HEK293T (cell line): ENCODE data around the gene HOXA9.

Source experiments
- BHLHE40 ChIP-seq: fragments of 450-650 bp; IDR thresholded peaks from 2 replicates; pipeline ENCODE4 v1.6.1; 2016; ENCODE audit warnings: mild to moderate bottlenecking, moderate library complexity, borderline replicate concordance
- CTBP1 ChIP-seq: fragments of 450-650 bp; IDR thresholded peaks from 2 replicates; pipeline ENCODE4 v1.6.1; 2016; ENCODE audit warnings: borderline replicate concordance
- ELF4 ChIP-seq: fragments of 450-650 bp; IDR thresholded peaks from 2 replicates; pipeline ENCODE4 v1.6.1; 2017; ENCODE audit warnings: antibody characterized with exemption
- FOXK2 ChIP-seq: fragments of 450-650 bp; IDR thresholded peaks from 2 replicates; pipeline ENCODE4 v1.6.1; 2016; ENCODE audit warnings: mild to moderate bottlenecking
- FOXM1 ChIP-seq: fragments of 450-650 bp; IDR thresholded peaks from 2 replicates; pipeline ENCODE4 v1.6.1; 2017; ENCODE audit warnings: mild to moderate bottlenecking, borderline replicate concordance
- HDGF ChIP-seq: fragments of 450-650 bp; IDR thresholded peaks from 2 replicates; pipeline ENCODE4 v1.6.1; 2017; ENCODE audit warnings: antibody characterized with exemption, borderline replicate concordance
- L3MBTL2 ChIP-seq: fragments of 450-650 bp; conservative IDR thresholded peaks from 2 replicates; pipeline ENCODE4 v1.6.1; 2016; ENCODE audit warnings: mild to moderate bottlenecking
- LEF1 ChIP-seq: fragments of 450-650 bp; IDR thresholded peaks from 2 replicates; pipeline ENCODE4 v1.6.1; 2017; ENCODE audit warnings: mild to moderate bottlenecking, borderline replicate concordance
- NFRKB ChIP-seq: fragments of 450-650 bp; IDR thresholded peaks from 2 replicates; pipeline ENCODE4 v1.6.1; 2016; ENCODE audit warnings: mild to moderate bottlenecking, moderate library complexity
- PKNOX1 ChIP-seq: fragments of 450-650 bp; IDR thresholded peaks from 2 replicates; pipeline ENCODE4 v1.6.1; 2016
- SP1 ChIP-seq: fragments of 450-650 bp; IDR thresholded peaks from 2 replicates; pipeline ENCODE4 v1.6.1; 2017
- SUZ12 ChIP-seq: fragments of 450-650 bp; IDR thresholded peaks from 2 replicates; pipeline ENCODE4 v1.6.1; 2016; ENCODE audit warnings: mild to moderate bottlenecking
- TARDBP ChIP-seq: fragments of 450-650 bp; IDR thresholded peaks from 2 replicates; pipeline ENCODE4 v1.6.1; 2016
- ZNF384 ChIP-seq: fragments of 450-650 bp; IDR thresholded peaks from 2 replicates; pipeline ENCODE4 v1.6.1; 2016

GRCh38 chr7:27129729-27130539 is 35.4 kb downstream of the HOXA9 start:
- no peak for TF ChIP-seq HDGF
- TF ChIP-seq FOXM1 = 0 out of 2 replicates have a peak, but pooled peaks have one; percentile 3
- no peak for TF ChIP-seq FOXK2
- peak; percentile 90 for TF ChIP-seq PKNOX1
- no peak for TF ChIP-seq L3MBTL2
- no peak for TF ChIP-seq SP1
- TF ChIP-seq TARDBP = no peak
- TF ChIP-seq ELF4 = no peak
- TF ChIP-seq BHLHE40 = no peak
- TF ChIP-seq NFRKB = no peak
- no peak for TF ChIP-seq SUZ12
- peak; percentile 84 for TF ChIP-seq CTBP1
- no peak for TF ChIP-seq ZNF384
- TF ChIP-seq LEF1 = 0 out of 2 replicates have a peak, but pooled peaks have one; percentile 68
